GM19240 (cell line): ENCODE results near the gene DENND1B.

ENCODE experiments used
- DNase-seq: peaks from one replicate; pipeline ENCODE4 v3.0.0; 2011; ENCODE audit warnings: low spot score; ENCODE audit not compliant: insufficient read length

DENND1B gene

DNA sequence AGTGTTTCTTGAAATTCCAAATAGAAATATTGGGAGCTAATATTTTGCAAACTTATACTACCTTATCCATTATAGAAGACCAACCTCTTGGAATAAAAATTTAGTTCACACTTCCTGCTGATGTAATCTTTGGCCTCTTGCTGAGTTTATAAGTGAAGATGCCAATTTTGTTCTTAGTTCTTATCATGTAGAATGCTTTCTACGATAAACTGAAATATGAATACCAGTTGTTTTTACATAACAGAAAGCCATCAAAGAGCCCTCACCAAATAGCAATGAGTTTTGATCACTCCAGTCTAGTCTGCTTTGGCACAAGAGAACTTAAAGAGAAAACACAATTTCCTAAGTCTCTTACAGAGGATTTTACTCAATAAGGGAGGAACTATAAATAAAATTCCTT lies 89.5 kb downstream of the DENND1B start:
- DNase-seq: no peak

DNA sequence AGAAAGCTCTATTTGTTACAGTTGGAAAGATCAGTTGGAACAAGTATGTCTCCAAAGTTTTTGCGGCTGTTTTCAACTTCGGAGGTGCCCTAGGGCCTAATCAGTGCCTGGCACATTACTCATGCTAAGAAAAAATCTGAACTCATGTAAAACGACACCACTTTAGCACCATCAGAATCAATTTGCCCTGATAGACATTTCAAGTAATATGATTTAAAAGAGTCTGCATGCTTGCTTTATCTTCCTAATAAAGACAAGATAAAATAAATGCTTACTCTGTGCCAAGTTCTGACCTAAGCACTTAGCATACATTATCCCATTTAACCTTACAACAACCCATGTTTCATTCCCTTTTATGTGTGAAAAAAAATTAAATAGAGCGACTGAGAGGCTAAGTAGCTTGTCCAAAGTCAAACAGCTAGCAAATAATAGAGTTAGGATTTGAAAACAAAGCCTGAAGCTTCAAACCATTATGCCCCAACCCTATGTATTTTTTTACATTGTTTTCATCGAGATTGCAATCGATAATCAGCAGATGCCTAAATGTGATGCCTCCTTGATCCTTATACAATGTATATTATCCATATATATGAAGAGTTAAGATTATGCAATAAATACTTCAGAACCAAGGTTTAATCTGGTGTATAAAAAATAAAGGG lies 91.3 kb downstream of the DENND1B start:
- no peak for DNase-seq

DNA sequence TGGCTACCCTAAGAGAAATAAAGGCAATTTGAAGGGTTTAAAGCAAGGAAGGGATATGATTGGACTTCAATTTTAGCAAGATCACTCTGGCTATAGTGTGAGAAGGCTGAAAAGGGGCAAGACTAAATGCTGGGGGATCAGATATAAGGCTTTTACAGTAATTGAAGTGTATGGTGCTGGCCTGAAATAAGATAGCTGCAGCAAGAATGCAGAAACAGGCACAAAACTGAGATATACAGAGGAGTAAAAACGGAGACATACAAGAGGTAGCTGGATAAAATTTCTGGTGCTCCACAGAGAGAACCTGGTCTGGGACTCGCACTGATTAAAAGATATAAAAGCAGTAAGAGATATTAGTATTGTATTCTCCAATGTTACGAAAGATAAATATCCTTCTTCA lies 92.0 kb downstream of the DENND1B start:
- DNase-seq: no peak

DNA sequence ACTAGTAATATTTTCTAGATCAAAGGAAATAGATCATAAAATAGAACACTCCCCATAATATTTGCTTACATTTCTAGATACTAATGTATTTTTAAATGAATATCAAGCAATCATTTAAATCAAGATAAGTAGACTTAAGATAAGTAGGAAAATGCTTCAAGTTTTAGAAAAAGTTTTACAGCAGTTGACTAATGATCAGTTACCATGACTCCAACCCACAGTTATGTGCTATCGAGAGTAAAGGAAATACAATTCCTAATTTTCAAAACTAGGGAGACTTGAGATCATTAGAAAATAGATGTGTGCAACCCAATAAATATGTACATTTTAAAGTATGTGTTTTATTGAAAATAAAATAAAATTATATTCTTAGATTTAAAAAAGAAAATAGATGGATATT lies 95.0 kb downstream of the DENND1B start:
- DNase-seq: no peak

DNA sequence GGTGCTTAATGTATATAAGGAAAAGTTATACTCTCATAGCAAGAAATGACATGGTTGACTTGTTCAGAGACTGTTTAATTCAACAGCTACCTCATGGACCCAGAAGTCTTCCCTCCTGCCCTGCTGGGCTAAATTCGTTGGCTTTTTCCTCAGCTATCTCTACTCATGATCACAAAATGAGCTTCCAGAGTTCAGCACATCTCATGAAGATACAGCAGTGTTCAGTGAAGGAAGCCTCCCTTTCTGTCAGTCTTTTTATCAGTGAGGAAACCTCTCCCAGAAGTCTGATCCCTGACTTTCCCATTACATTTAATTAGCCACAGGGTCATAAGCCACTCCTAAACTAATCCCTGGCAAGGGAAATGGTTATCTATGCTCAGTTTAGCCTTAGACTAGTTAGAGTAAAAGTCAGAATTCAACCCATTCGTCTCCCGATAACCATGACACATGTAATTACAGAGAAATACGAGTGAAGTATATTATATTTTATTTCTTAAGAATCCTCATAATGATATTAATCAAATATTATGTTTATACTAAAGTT lies 97.5 kb downstream of the DENND1B start:
- no peak for DNase-seq

DNA sequence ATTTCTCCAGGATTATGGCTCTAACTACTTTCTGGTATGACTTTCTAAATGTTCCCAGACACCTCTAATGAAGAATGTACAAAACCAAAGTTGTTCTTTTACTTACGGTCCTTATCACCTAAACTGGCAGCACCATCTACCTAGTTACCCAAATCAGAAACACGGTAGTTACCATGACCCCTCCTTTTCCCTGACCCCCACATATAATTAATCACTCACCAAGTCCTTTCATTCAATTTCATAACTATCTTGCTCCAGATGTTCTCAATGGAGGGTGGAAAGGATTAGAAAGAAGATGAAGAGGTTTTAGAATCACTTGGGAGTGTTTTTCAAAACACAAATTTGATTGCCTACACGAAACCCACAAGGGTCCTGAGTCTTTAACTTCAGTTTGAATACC lies 98.0 kb downstream of the DENND1B start:
- no peak for DNase-seq

DNA sequence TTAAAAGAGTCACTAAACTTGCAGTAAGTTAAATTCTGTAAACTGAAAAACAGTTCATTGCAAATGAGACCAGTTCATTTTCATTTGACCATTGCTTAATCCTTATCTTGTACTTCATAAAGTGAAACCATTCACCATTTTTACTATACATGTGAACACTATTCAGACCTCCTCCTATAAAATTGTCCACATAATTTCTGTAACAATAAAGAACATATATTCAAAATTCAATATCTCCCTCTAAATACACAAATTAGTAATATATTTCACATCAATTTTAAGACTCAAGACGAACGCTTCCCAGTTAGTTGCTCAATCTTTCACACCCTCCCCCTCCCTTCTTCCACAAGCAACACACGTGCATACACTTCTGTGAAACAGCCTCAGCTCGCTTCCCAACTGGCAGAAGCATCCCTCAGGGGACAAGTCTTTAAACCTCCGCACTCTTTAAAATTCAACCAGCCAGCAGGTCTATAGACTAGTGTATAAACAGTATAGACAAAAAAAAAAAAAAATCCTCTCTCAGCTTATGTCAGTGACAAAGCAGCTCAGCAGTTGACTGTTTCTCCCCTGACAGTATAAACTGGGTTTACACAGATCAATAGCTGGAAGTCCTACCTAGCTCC lies 99.6 kb downstream of the DENND1B start:
- no peak for DNase-seq

DNA sequence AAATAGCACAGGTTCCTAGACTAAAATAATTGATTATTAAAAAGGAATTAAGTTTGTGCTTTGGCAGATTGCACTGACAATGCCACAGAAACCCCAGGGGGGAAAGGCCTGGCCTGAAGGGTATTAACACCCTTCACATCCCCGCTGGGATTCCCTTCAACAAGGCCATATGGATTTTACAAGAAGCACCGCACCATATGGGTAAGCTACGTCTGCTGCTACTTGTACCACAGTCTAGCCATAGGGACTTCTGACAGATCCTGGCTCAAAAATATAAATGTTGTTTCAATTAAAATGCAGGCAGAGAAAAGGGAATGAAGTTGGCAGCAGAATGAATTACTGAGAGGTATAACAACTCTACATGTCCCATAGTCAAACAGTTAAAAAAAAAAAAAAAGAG lies 101.0 kb downstream of the DENND1B start:
- DNase-seq: no peak

DNA sequence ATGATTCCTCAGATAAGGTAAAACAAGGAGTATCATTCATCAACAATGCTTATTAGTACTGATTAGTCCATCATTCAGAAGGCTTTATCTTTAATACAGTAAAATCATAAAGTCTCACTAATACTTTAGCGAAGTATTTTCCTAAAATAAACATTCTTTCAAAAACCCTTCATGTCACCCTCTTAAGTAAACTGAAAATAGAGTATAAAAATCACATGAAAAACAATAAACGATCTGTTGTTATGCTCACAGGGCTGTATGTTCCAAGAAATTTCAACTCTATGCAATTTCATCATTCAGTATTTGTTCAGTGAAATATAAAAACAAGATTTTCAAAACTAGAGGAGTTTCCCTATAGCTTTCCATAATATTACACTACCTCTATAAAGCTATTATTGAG lies 102.0 kb downstream of the DENND1B start:
- DNase-seq: no peak

DNA sequence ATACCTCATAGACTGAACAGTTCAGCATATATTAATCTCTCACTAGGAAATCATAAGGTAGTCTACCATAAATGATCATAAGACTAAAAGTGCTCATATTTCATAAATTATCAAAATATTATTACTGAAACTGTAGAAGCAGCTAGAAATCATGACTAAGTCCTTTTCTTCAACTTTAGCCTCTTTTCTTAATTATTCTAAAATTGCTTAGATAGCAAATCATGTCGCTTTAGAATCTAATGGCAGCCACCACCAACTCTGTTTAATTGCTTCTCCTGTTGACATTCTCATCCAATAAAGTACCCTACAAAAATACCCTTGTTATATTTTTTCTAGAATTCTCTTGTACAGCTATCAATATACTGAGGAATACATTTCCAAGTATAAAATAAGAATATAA lies 102.9 kb downstream of the DENND1B start:
- no peak for DNase-seq

DNA sequence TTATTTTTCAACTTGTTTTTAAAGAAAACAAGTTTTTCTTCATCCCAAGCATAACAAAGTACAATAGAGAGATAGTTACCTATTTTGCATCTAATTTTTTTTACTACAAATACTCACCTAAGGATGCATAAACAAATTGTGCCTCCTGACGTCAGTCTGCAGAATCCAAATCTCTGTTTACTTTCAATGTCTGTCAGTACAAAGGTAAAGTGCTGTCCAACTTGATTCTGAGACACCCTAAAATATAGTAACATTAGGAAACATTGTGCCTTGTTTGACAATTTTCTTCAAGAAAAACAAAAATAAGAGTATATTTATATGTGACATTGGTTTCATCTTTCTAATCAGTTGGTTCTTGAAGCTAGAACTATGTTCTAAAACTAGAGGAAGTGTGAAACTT lies 103.4 kb downstream of the DENND1B start:
- no peak for DNase-seq

DNA sequence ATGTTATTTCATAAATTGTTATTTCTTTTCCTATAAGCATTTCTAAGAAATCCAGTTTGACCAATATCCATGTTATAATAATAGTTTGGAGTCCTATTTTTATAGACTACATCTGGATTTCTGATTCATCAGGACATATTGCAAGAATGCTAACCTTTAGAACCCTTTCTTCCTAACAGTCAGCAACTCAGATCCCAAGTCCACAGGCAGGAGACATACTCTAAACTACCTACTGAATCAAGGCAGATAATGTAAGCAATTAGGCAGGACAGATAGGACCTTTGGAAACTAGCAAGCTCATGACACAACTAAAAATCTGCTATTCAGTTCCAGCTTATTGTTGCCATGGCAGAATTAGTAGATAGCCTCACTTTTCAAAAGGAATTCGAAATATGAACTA lies 104.1 kb downstream of the DENND1B start:
- DNase-seq: no peak

DNA sequence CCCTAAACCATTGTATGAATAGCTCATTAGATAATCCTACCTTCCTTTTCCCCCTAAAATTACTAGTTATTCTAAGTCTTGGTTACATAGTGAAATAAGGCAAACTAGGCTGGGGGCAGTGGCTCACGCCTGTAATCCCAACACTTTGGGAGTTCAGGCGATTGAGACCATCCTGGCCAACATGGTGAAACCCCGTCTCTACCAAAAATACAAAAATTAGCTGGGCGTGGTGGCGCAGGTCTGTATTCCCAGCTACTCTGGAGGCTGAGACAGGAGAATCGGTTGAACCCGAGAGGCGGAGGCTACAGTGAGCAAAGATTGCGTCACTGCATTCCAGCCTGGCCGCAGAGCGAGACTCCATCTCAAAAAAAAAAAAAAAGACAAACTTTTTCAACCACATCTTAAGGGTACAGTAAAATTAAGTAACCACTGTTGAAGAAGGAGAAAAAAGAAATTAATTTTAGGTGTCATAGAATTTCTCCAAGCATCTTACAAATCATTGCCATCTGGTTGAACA lies 108.5 kb downstream of the DENND1B start:
- no peak for DNase-seq

DNA sequence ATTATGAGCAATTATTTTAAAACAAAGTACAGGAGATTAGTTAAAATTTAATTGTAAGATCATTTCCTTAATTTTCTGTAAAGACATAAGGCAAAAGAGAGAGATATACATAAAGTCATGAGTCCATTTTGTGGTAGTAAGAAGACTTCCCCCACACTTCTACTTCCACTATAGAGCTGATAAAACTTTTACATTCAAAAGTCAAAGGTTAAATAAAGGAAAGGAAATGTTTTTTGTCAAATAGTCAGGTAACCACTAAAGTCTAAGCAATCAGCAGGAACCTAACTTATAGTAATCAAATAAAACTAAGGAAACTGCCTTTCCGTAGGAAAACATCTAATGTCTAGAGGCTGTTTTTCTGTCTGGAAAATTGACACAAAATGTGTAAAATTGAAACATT lies 110.9 kb downstream of the DENND1B start:
- DNase-seq: no peak

DNA sequence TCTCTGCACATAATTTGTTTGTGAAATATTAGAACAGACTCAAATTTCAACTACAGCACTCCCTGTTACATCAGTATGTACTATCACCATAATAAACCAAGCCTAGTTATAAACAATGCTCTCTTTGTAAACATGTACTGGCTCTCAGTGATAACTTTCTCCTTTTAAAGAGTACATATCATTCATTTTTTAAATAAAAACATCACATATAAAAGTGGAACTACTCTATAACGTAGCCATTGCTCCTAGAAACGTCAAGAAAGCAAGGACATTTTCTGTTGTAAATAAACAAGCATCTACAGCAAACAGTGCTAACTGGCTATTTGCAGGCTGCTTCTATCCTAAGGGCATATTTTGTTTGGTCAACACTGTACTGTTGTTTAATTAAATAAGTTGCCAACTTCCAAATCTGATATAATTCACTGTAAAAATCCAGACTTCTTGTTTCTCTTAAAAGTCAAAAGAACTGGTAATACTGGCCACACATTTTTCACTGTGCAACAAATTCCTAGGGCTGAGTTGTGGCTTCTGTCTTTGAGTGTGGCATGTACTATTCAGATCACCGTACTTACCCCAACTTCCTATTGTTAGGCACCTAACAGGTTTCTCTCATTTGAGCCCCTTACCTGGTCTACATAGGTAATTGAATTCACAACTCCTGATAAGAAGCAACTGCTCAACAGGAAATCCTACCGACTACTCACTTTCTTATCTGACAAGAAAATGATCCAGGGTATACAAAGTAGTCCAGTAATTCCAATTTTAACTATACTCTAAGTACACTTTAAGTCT lies 111.9 kb downstream of the DENND1B start:
- no peak for DNase-seq

DNA sequence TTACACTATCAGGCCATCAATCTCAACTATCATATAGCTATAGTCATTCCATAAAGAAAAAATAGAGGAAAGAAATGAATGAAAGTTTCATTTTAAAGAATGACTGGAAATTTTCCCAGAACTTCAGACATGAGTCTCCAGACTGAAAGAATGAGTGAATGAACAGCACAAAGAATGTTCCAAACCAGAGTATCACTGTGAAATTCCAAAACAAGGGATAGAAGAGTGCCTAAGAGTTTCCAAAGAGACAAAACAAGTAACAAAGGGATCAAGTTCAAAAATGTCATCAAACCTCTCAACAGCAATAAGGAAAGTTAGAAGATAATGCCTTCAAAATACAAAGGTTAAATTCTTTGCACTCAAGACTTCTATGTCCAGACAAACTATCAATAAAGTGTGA lies 114.9 kb downstream of the DENND1B start:
- DNase-seq: no peak

DNA sequence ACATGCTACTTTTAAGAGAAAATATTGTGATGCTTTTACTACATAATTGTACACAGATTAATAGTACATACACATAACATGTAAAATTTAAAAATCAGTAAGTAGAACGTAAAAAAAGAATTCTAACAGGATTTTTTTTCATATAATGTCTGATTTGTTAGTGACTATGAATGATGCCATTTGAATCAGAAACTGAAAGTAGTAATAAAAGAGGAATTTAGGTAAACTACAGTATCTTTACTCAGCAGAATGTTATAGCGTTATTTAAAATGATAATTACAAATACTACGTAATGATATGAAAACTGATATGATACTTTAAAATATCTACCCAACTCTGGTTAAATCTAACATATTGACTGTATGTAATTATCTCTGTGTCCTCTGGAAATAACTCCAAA lies 116.1 kb downstream of the DENND1B start:
- no peak for DNase-seq

DNA sequence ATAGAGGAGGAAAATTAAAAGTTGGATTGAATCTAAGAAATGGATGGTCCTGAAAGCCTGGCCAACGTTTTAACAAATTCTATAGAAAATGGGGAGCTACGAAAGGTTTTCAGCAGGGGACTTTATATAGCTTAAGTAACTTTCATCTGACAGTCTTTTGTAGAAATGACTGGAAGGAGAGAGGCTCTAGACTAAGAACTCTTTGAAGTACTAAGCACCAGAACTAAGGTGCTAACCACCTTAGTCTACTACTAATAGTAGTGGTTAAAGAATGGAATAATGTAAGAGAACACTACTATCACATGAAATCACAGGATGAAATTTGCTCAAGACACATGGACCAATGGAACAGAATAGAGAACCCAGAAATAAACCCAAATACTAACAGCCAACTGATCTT lies 126.1 kb downstream of the DENND1B start:
- no peak for DNase-seq

DNA sequence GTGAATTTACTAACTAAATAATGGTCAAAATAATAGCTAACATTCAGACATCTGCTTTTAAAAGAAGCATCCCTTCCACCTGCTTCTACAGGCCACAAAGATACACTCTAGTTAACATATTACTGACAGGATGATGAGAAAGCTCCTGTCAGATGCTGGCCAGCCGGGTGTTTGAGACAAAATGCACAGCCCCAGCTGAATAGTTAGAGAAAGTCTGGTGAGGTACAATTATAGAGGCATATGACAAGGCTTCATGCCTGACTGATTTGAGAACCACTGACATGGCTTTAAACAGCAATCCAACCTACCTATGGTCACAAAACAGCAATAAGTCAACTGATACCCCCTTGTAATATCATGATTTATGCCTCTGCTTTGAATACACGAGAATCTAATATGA lies 137.0 kb downstream of the DENND1B start:
- no peak for DNase-seq

DNA sequence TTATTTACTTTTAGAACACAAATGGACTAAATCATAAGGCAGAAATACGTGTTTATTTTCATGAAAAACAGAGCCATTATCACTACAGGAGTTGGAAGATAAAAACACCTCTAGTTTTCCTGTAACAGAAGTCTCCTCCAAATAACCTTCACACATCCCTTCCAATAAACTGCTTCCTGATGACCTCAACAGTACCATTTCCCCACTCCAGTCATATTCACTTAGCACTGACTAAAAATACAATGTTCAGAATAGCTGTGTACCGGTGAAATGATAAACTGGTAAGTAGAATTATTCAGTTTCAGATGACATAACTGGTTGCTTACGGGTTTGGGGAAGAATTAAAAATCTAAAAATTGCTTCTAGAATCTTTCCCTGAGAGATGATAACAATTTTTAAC lies 137.9 kb downstream of the DENND1B start:
- no peak for DNase-seq

DNA sequence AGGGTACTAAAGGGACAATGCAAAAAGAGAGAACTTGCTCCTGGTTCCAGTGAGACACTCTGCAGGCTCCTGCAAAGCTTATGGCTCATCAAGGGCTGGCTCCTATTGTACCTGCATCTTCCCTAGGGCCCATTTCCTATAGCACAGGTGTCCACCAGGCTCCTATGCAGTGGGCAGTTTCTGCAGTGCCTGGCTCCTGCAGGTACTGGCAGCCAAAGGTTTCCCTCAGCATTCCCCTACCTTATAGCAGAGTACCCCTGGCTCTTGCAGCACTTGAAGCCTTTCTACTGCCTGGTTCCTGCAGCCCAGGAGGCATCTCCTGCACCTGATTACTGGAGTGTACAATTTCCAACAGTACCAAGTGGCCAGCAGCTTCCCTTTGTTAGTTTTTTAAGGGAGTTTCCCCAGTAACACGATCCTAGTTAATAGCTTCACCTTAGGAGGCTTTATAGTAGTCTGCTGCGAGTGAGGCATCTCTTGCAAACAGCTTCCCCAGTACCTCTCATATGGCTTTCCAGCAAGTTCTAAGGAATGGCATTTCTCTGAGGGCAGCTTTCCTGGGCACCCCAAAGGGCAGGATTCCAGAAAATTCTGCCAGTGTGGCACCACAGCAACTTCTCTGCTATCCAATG lies 141.7 kb downstream of the DENND1B start:
- DNase-seq: no peak

DNA sequence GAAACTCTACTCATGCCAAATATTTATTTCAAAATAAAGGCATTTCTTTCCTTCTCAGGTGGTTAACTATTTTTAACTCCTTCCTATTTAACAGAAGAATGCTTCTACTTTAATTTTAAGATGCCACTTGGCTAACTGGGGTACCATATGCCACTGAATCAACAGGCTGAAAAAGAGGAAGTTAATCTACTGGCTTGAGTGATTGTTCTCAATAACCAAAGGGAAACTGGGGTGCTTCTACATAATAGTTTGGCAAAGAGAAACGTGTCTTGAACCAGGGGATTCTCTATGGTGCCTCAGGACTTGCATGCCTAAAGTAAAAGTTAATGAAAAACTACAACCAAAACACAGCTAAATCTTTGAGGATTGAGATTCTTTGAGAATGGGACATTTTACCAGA lies 142.6 kb downstream of the DENND1B start:
- DNase-seq: no peak
